Activated B cell treated with CpG ODN at 0.5 μM for 24 hours (primary cell): ENCODE data around the gene TRAF2. TPM values are rescaled to one million over a fixed set of nuclear protein-coding genes. Genes with fewer than 3 reads are reported as not detected.
"Not testable (repeated sequence)": the region's sequence is repeated elsewhere in the genome, so short reads cannot be mapped to it uniquely, and the experiment has no call there.

Experiments used
- ATAC-seq: fragments of 200-7000 bp; cut with Tn5 transposase; one replicate; pipeline ENCODE4 v1.10.0; 2021; ENCODE audit warnings: low read depth, mild to moderate bottlenecking, moderate library complexity
- CTCF ChIA-PET: fragments of 350-600 bp; sonication (Branson Sonifier 250); formaldehyde crosslinking; loops from one replicate; lab custom pipeline; 2021; ENCODE audit warnings: antibody characterized with exemption; lab: Charles Lee
- POLR2A ChIA-PET: fragments of 350-600 bp; sonication (Branson Sonifier 250); formaldehyde crosslinking; loops from one replicate; lab custom pipeline; 2021; ENCODE audit warnings: antibody characterized with exemption; lab: Charles Lee
- DNase-seq: peaks from one replicate; pipeline ENCODE4 v3.0.0; 2022
- H3K27ac Mint-ChIP-seq: one replicate; pipeline ENCODE4 v1.8.0; 2020; ENCODE audit warnings: mixed read lengths
- H3K27me3 Mint-ChIP-seq: one replicate; pipeline ENCODE4 v1.8.0; 2021; ENCODE audit warnings: mixed read lengths
- H3K36me3 Mint-ChIP-seq: one replicate; pipeline ENCODE4 v1.8.0; 2021; ENCODE audit warnings: low read depth, mixed read lengths
- H3K4me1 Mint-ChIP-seq: one replicate; pipeline ENCODE4 v1.8.0; 2021; ENCODE audit warnings: mixed read lengths
- H3K4me3 Mint-ChIP-seq: one replicate; pipeline ENCODE4 v1.8.0; 2020; ENCODE audit warnings: mild to moderate bottlenecking, mixed read lengths
- H3K9me3 Mint-ChIP-seq: one replicate; pipeline ENCODE4 v1.8.0; 2020; ENCODE audit warnings: mixed read lengths
- CTCF ChIP-seq: fragments of 200-600 bp; IDR thresholded peaks from one replicate; pipeline ENCODE4 v1.8.0; 2022; ENCODE audit warnings: antibody characterized with exemption, mild to moderate bottlenecking
- intact Hi-C: fragments of 100-400 bp; cut with micrococcal nuclease; formaldehyde crosslinking; loops from one replicate; pipeline ENCODE4 v1.15.1; 2024
- total RNA-seq: library from RNA; stranded (reverse); gene quantifications from 2 replicates; pipeline ENCODE4 v1.2.3, GENCODE V29; 2022

Gene TRAF2
- total RNA-seq, 1 donor from 2014 or later, result 58.2 TPM

GRCh38 chr9:136881691-136882108, 4.6 kb upstream of the TRAF2 start:
- POLR2A ChIA-PET, result interaction anchor here (0.6 to 2.9 kb wide), 14 partner anchors 9 to 148 kb away, joined by 3 to 32 read pairs (median 4); partner anchors contain the start of genes AJM1 and EDF1
- ATAC-seq (no peak), DNase-seq (peak; percentile 29)
- Mint-ChIP-seq H3K4me1 (peaks cover 35% of the 10 kb centered on the region), H3K9me3 (no peaks in the 10 kb centered on the region), H3K4me3 (peak overlapping the region; percentile 82), H3K27me3 (no peaks in the 10 kb centered on the region), H3K27ac (peak overlapping the region; percentile 79), H3K36me3 (no peaks in the 10 kb centered on the region)
- no peak for TF ChIP-seq CTCF
- intact Hi-C loops, result loop anchor here (1.0 to 10.0 kb wide), 5 partner anchors 15 to 343 kb away; partner anchors contain the start of genes CYSRT1, EDF1, FBXW5 and PHPT1
- CTCF ChIA-PET, result interaction anchor here (1.1 to 1.9 kb wide), 2 partner anchors 39 to 148 kb away, joined by 4 to 8 read pairs; partner anchors contain the start of gene AJM1

- H3K27ac Mint-ChIP-seq, result peak overlapping the region; percentile 79
- CTCF ChIA-PET, result interaction anchor here (1.1 to 1.9 kb wide), 2 partner anchors 40 to 148 kb away, joined by 4 to 8 read pairs; partner anchors contain the start of gene AJM1
- H3K27me3 Mint-ChIP-seq, result no peaks in the 10 kb centered on the region
These were observed 4.0 kb upstream of the TRAF2 start for GRCh38 chr9:136882109-136882946.

DNA sequence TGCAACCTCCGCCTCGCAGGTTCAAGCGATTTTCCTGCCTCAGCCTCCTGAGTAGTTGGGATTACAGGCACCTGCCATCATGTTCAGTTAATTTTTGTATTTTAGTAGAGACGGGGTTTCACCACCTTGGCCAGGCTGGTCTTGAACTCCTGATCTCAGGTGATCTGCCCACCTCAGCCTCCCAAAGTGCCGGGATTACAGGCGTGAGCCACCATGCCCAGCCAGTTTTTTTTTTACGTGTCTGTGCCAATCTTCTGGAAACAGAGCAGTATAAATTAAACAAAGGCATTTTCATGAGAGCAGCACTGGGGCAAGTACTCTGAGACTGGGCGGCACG, 3.4 kb upstream of the TRAF2 start:
- Mint-ChIP-seq H3K4me1 (peaks cover 43% of the 10 kb centered on the region), H3K4me3 (peak overlapping the region; percentile 82), H3K27ac (peak overlapping the region; percentile 79)
- H3K36me3 Mint-ChIP-seq, DNase-seq, H3K9me3 Mint-ChIP-seq, H3K27me3 Mint-ChIP-seq, ATAC-seq: not testable (repeated sequence)
- intact Hi-C loops, result loop anchor here (1.0 to 10.0 kb wide), 5 partner anchors 17 to 342 kb away; partner anchors contain the start of genes CYSRT1, EDF1, FBXW5 and PHPT1
- ChIA-PET CTCF (interaction anchor here (1.9 kb wide), 1 partner anchor 40 kb away, joined by 8 read pairs; the partner anchor contains the start of gene AJM1), POLR2A (interaction anchor here (0.5 to 2.9 kb wide), 10 partner anchors 10 to 667 kb away, joined by 3 to 32 read pairs (median 6); partner anchors contain the start of genes EDF1 and PNPLA7)

More at GRCh38 chr9:136882109-136882946, 4.0 kb upstream of the TRAF2 start:
- POLR2A ChIA-PET, result interaction anchor here (0.5 to 2.9 kb wide), 15 partner anchors 9 to 668 kb away, joined by 3 to 32 read pairs (median 5); partner anchors contain the start of genes AJM1, EDF1 and PNPLA7
- intact Hi-C loops, result loop anchor here (1.0 to 10.0 kb wide), 5 partner anchors 16 to 342 kb away; partner anchors contain the start of genes CYSRT1, EDF1, FBXW5 and PHPT1
- Mint-ChIP-seq H3K9me3 (no peaks in the 10 kb centered on the region), H3K4me3 (peak overlapping the region; percentile 82), H3K36me3 (peaks cover 3% of the 10 kb centered on the region), H3K4me1 (peaks cover 39% of the 10 kb centered on the region)
- no peak for TF ChIP-seq CTCF
- DNase-seq (peak; percentile 70), ATAC-seq (peak; percentile 47)

- not testable (repeated sequence) for H3K27ac Mint-ChIP-seq, DNase-seq, H3K9me3 Mint-ChIP-seq, H3K36me3 Mint-ChIP-seq, ATAC-seq, H3K27me3 Mint-ChIP-seq, H3K4me3 Mint-ChIP-seq
- POLR2A ChIA-PET, result interaction anchor here (1.2 to 2.9 kb wide), 4 partner anchors 18 to 61 kb away, joined by 3 to 32 read pairs (median 4); partner anchors contain the start of genes EDF1 and FBXW5
- CTCF ChIA-PET, result interaction anchor here (1.6 kb wide), 1 partner anchor 42 kb away, joined by 3 read pairs; the partner anchor contains the start of gene AJM1
- H3K4me1 Mint-ChIP-seq, result peaks cover 48% of the 10 kb centered on the region
- intact Hi-C loops, result loop anchor here (10.0 kb wide), 1 partner anchor 341 kb away; the partner anchor contains the start of genes CYSRT1, RNF208 and RNF224
These were observed 2.6 kb upstream of the TRAF2 start for GRCh38 chr9:136883670-136884069.

GRCh38 chr9:136886610-136887597, 588 bp downstream of the TRAF2 start:
- peaks cover 28% of the 10 kb centered on the region for H3K36me3 Mint-ChIP-seq
- H3K4me1 Mint-ChIP-seq, result peaks cover 35% of the 10 kb centered on the region
- no peaks in the 10 kb centered on the region for H3K27me3 Mint-ChIP-seq
- peak overlapping the region; percentile 91 for H3K4me3 Mint-ChIP-seq
- no peak for TF ChIP-seq CTCF
- peak overlapping the region; percentile 88 for H3K27ac Mint-ChIP-seq
- no peak for DNase-seq
- ChIA-PET CTCF (interaction anchor here (0.9 to 1.9 kb wide), 4 partner anchors 15 to 142 kb away, joined by 3 to 5 read pairs (median 4); no protein-coding TSS in a partner anchor), POLR2A (interaction anchor here (0.6 to 3.8 kb wide), 13 partner anchors 10 to 282 kb away, joined by 3 to 95 read pairs (median 7); partner anchors contain the start of genes AJM1, EDF1 and PAXX)
- no peaks in the 10 kb centered on the region for H3K9me3 Mint-ChIP-seq
- ATAC-seq, result peak; percentile 26
- intact Hi-C loops, result loop anchor here (1.0 to 10.0 kb wide), 6 partner anchors 15 to 338 kb away; partner anchors contain the start of genes CYSRT1, FBXW5, PHPT1 and RABL6
